Measurements from ENCODE around the gene CEP44.

DNA sequence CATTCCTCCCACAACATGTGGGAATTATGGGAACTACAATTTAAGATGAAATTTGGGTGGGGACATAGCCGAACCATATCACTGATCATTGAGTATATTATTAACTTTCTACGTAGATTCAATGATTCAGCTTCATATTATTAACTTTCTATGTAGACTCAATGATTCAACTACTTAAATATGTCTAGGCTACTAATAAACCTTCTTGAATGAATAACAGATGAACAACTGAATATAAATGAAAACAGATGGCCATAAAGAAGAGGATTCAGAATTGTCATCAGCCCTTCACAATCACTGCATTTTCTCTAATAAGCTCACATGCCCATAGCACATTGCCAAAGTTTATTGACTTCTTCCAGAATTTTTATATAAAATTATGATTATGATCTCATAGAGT lies 57.0 kb downstream of the CEP44 start:
- TF ChIP-seq, protein P1, sequence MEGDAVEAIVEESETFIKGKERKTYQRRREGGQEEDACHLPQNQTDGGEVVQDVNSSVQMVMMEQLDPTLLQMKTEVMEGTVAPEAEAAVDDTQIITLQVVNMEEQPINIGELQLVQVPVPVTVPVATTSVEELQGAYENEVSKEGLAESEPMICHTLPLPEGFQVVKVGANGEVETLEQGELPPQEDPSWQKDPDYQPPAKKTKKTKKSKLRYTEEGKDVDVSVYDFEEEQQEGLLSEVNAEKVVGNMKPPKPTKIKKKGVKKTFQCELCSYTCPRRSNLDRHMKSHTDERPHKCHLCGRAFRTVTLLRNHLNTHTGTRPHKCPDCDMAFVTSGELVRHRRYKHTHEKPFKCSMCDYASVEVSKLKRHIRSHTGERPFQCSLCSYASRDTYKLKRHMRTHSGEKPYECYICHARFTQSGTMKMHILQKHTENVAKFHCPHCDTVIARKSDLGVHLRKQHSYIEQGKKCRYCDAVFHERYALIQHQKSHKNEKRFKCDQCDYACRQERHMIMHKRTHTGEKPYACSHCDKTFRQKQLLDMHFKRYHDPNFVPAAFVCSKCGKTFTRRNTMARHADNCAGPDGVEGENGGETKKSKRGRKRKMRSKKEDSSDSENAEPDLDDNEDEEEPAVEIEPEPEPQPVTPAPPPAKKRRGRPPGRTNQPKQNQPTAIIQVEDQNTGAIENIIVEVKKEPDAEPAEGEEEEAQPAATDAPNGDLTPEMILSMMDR (conservative IDR thresholded peaks at IDR 0.05 in 1 of 2, IDR thresholded peaks at IDR 0.05 in 1 of 2; ENCODE audit: low read depth in 1 of 2, low read length in 2 of 2): no peak
- no peak for TF ChIP-seq EZH2 (IDR thresholded peaks at IDR 0.05; ENCODE audit: low read length, missing control alignments)
